ENCODE measurements around the gene METTL9. TPM values are rescaled to one million over a fixed set of nuclear protein-coding genes. Genes with fewer than 3 reads are reported as not detected.
"Not testable (repeated sequence)": the region's sequence is repeated elsewhere in the genome, so short reads cannot be mapped to it uniquely, and the experiment has no call there.

METTL9 gene
- total RNA-seq, 4 donors from 2014 or later, result 160 to 210 (median 177) TPM

DNA sequence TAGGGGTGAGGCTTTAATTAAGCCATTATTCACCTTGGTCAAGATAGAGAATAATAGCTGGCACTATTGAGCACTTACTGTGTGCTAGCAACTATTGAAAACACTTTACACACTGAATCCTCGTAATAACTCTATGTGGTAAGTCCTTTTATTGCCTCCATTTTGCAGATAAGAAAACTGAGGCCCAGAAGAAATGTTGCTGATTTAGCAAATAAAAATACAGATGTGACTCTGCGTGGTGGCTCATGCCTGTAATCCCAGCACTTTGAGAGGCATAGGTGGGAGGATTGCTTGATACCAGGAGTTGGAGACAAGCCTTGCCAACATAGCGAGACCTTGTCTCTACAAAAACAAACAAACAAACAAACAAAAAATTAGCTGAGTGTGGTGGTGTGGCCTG lies 83.8 kb downstream of the METTL9 start:
- Histone ChIP-seq H3K27me3 (no peaks in the 10 kb centered on the region), H3K27ac (no peak overlapping the region), H3K36me3 (no peaks in the 10 kb centered on the region), H3K4me1 (no peaks in the 10 kb centered on the region), H3K4me3 (no peak overlapping the region), H3K9me3 (peaks cover 0 to 4% (median 0%) of the 10 kb centered on the region in 4 donors)
- no peak for DNase-seq (ENCODE audit: low spot score in 2 of 2)
- TF ChIP-seq EP300 (IDR thresholded peaks at IDR 0.05) (no peak), POLR2A (IDR thresholded peaks at IDR 0.05) (no peak)
- TF ChIP-seq, protein P1, sequence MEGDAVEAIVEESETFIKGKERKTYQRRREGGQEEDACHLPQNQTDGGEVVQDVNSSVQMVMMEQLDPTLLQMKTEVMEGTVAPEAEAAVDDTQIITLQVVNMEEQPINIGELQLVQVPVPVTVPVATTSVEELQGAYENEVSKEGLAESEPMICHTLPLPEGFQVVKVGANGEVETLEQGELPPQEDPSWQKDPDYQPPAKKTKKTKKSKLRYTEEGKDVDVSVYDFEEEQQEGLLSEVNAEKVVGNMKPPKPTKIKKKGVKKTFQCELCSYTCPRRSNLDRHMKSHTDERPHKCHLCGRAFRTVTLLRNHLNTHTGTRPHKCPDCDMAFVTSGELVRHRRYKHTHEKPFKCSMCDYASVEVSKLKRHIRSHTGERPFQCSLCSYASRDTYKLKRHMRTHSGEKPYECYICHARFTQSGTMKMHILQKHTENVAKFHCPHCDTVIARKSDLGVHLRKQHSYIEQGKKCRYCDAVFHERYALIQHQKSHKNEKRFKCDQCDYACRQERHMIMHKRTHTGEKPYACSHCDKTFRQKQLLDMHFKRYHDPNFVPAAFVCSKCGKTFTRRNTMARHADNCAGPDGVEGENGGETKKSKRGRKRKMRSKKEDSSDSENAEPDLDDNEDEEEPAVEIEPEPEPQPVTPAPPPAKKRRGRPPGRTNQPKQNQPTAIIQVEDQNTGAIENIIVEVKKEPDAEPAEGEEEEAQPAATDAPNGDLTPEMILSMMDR (IDR thresholded peaks at IDR 0.05), result no peak
- WGBS, 2 donors, result 71 to 83% methylated on average over 3 of the region's 3 CpGs

- TF ChIP-seq POLR2A (IDR thresholded peaks at IDR 0.05) (no peak), EP300 (IDR thresholded peaks at IDR 0.05) (no peak)
- TF ChIP-seq, protein P1 (IDR thresholded peaks at IDR 0.05), result no peak
- DNase-seq (ENCODE audit: low spot score in 2 of 2), result no peak
- peaks cover 0 to 8% (median 0%) of the 10 kb centered on the region in 4 donors for H3K9me3 ChIP-seq
- no peaks in the 10 kb centered on the region for H3K4me1 ChIP-seq
- no peaks in the 10 kb centered on the region for H3K27me3 ChIP-seq
- no peak overlapping the region for H3K4me3 ChIP-seq
- 27 to 42% methylated on average over 3 to 6 of the region's 6 CpGs for WGBS, 2 donors
- H3K36me3 ChIP-seq, result no peaks in the 10 kb centered on the region
- no peak overlapping the region for H3K27ac ChIP-seq
Measured at GRCh38 chr16:21684199-21684598, 84.8 kb downstream of the METTL9 start.

DNA sequence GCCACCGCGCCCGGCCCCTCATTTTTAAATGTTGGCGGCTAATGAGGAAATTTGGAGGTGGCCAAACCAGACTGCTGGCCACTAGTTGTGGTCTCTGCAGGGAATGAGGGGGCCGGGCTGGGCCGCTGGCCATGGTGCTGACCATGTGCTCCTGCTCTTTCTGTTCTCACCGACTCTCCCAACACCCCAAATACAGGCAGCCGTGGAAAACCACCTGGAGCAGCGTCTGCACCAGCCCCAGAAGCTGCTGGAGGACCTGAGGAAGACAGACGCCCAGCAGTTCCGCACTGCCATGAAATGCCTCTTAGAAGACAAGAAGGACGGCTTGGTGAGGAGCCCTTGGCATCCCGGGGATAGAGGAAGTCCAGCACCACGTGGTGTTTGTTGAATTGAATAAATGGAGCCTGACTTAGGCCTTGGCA lies 85.7 kb downstream of the METTL9 start:
- no peak overlapping the region for H3K4me3 ChIP-seq
- H3K27ac ChIP-seq, result no peak overlapping the region
- H3K27me3 ChIP-seq, result no peaks in the 10 kb centered on the region
- WGBS, 2 donors, result 42 to 48% methylated on average over 12 to 14 of the region's 14 CpGs
- no peaks in the 10 kb centered on the region for H3K4me1 ChIP-seq
- H3K36me3 ChIP-seq, result no peaks in the 10 kb centered on the region
- peaks cover 0 to 8% (median 0%) of the 10 kb centered on the region in 4 donors for H3K9me3 ChIP-seq
- DNase-seq (ENCODE audit: low spot score in 2 of 2), result no peak
- no peak for TF ChIP-seq POLR2A (IDR thresholded peaks at IDR 0.05)

DNA sequence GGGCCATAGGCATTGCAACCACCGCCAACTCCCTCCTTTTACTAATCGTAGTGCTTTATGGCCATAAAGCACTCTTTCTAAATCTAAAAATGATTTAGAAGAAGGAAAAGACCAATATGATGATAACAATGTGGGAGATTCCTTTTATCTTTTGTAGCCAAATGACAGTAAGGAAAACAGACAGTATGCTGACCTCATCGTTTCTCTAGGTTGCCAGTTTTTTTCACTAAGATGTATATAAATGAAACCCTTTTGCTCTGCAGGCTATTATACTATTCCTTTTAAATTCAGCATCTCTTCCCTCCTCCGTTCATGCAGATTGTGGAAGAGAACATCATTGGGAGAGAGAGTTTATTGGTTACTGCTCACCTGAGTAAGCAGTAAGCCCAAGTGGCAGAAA lies 89.7 kb downstream of the METTL9 start:
- no peak overlapping the region for H3K4me3 ChIP-seq
- 69 to 73% methylated on average over 4 of the region's 4 CpGs for WGBS, 2 donors
- no peaks in the 10 kb centered on the region for H3K36me3 ChIP-seq
- peaks cover 0 to 8% (median 0%) of the 10 kb centered on the region in 4 donors for H3K9me3 ChIP-seq
- no peak for TF ChIP-seq EP300 (IDR thresholded peaks at IDR 0.05)
- TF ChIP-seq, protein P1 (IDR thresholded peaks at IDR 0.05), result no peak
- no peak for TF ChIP-seq POLR2A (IDR thresholded peaks at IDR 0.05)
- no peaks in the 10 kb centered on the region for H3K4me1 ChIP-seq
- no peak overlapping the region for H3K27ac ChIP-seq
- no peaks in the 10 kb centered on the region for H3K27me3 ChIP-seq
- no peak for DNase-seq (ENCODE audit: low spot score in 2 of 2)

DNA sequence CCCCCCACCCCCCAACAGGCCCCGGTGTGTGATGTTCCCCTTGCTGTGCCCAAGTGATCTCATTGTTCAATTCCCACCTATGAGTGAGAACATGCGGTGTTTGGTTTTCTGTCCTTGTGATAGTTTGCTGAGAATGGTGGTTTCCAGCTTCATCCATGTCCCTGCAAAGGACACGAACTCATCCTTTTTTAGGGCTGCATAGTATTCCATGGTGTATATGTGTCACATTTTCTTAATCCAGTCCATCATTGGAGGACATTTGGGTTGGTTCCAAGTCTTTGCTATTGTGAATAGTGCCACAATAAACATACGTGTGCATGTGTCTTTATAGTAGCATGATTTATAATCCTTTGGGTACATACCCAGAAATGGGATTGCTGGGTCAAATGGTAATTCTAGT lies 91.6 kb downstream of the METTL9 start:
- DNase-seq (ENCODE audit: low spot score in 2 of 2); H3K4me3 ChIP-seq; H3K27me3 ChIP-seq; H3K4me1 ChIP-seq; H3K27ac ChIP-seq; H3K9me3 ChIP-seq; H3K36me3 ChIP-seq: not testable (repeated sequence)
- WGBS, 2 donors, result 78 to 89% methylated on average over 4 of the region's 4 CpGs

DNA sequence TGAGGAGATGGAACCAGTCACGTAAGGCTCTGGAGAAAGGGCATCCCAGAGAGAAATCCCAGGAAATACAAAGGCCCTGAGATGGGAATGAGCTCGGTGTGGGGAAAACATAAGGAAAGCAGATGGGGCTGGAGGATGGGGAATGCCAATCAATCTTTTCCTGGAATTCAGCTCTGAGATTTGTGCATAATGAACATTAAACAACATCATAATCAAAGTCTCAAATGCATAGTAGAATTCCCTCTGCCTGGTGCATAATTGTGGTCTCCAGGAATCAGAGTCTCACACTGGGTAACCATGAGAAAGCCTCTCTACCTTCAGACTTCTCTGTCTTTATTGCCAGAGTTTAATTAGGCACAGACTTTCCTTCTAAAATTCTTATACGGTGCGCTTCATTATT lies 95.2 kb downstream of the METTL9 start:
- Histone ChIP-seq H3K4me1 (no peaks in the 10 kb centered on the region), H3K27me3 (no peaks in the 10 kb centered on the region), H3K4me3 (no peak overlapping the region), H3K27ac (no peak overlapping the region), H3K9me3 (no peaks in the 10 kb centered on the region), H3K36me3 (no peaks in the 10 kb centered on the region)
- 79 to 85% methylated on average over 4 of the region's 4 CpGs for WGBS, 2 donors
- DNase-seq (ENCODE audit: low spot score in 2 of 2), result no peak
- no peak for TF ChIP-seq EP300 (IDR thresholded peaks at IDR 0.05)
- TF ChIP-seq POLR2A (IDR thresholded peaks at IDR 0.05), result no peak
- TF ChIP-seq, protein P1 (IDR thresholded peaks at IDR 0.05), result no peak

Measured in tibial nerve (tissue), 4 donors.